ENCODE measurements around the gene ZG16.

DNA sequence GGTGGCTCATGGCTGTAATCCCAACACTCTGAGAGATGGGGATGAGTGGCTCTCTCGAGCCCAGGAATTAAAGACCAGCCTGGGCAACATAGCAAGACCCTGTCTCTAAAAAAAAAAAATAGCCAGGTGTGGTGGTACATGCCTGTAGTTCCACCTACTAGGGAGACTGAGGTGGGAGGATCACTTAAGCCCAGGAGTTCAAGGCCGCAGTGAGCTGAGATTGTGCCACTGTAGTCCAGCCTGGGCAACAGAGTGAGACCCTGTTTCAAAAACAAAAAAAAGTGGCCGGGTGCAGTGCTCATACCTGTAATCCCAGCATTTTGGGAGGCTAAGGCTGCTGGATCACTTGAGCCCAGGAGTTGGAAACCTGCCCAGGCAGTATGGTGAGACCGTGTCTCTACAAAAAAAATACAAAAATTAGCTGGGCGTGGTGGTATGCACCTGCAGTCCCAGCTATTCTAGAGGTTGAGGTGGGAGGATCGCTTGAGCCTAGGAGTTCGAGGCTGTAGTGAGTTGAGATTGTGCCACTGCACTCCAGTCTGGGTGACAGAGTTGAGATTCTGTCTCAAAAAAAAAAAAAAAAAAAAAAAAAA, 35.3 kb upstream of the ZG16 start:
- TF ChIP-seq CTCF (conservative IDR thresholded peaks at IDR 0.05): no peak
- no peak for TF ChIP-seq EZH2 (IDR thresholded peaks at IDR 0.05; ENCODE audit: low read depth)
